ENCODE measurements around the gene NUFIP2. TPM values are rescaled to one million over a fixed set of nuclear protein-coding genes. Genes with fewer than 3 reads are reported as not detected.
"Not testable (repeated sequence)": the region's sequence is repeated elsewhere in the genome, so short reads cannot be mapped to it uniquely, and the experiment has no call there.

The NUFIP2 gene
- total and polyA plus RNA-seq, 2 donors (not counting 3 experiments of a cell fraction or from before 2014, with no cell fraction given): 27.2 to 51.1 TPM

GRCh38 chr17:29235904-29236303 lies 58.0 kb downstream of the NUFIP2 start:
- H3K79me2 ChIP-seq (ENCODE audit: control insufficient read depth, insufficient read depth, low read length): no peaks in the 10 kb centered on the region
- intact Hi-C loops (cut with micrococcal nuclease): no loop called here
- TF ChIP-seq JUN (IDR thresholded peaks at IDR 0.05; ENCODE audit: borderline replicate concordance, insufficient read depth, insufficient read length, low read depth): no peak
- no peak for TF ChIP-seq POLR2A (IDR thresholded peaks at IDR 0.05; ENCODE audit: low read depth, low read length)
- no peak for TF ChIP-seq MYC (IDR thresholded peaks at IDR 0.05; ENCODE audit: low read depth, low read length)
- TF ChIP-seq EZH2 (IDR thresholded peaks at IDR 0.05; ENCODE audit: borderline replicate concordance, low read depth, low read length, severe bottlenecking): no peak
- no peak for TF ChIP-seq GATA2 (IDR thresholded peaks at IDR 0.05; ENCODE audit: insufficient read depth, insufficient read length, low read depth, low read length)
- no peak for TF ChIP-seq POLR2AphosphoS5 (IDR thresholded peaks at IDR 0.05; ENCODE audit: insufficient read depth, low read depth, low read length)
- FAIRE-seq: no peak
- H4K20me1 ChIP-seq (replicated peaks; ENCODE audit: control insufficient read depth, extremely low read depth, insufficient read depth, low read length): no peaks in the 10 kb centered on the region
- ChIA-PET POLR2A (no interaction called here), CTCF (interaction anchor here (1.0 to 2.5 kb wide), 4 partner anchors 14 to 56 kb away, joined by 3 to 13 read pairs (median 4); partner anchors contain the start of gene MYO18A)
- H3K4me3 ChIP-seq (replicated peaks in 1 of 3; ENCODE audit: insufficient read depth in 1 of 3, low read depth in 1 of 3, low read length in 3 of 3): no peak overlapping the region
- no peak overlapping the region for H2AFZ ChIP-seq (ENCODE audit: low read depth, low read length)
- H3K9me3 ChIP-seq (replicated peaks; ENCODE audit: control insufficient read depth, insufficient read depth, low read length): no peaks in the 10 kb centered on the region
- DNase-seq (ENCODE audit: low read depth, low spot score): no peak
- no peaks in the 10 kb centered on the region for H3K27me3 ChIP-seq (ENCODE audit: control insufficient read depth in 2 of 2, insufficient read depth in 2 of 2, low read length in 2 of 2)
- no peaks in the 10 kb centered on the region for H3K9me1 ChIP-seq (replicated peaks; ENCODE audit: control insufficient read depth, extremely low read depth, insufficient read depth, low read length)
- no peak overlapping the region for H3K9ac ChIP-seq (replicated peaks; ENCODE audit: extremely low read depth, insufficient read depth, low read length)
- no peaks in the 10 kb centered on the region for H3K36me3 ChIP-seq (ENCODE audit: control insufficient read depth in 2 of 2, extremely low read depth in 1 of 2, insufficient read depth in 2 of 2, low read length in 2 of 2)
- dilution Hi-C loops (cut with MboI; ENCODE audit: extremely low pct_ligation_motif_present, low sequenced_read_pairs): no loop called here
- no peak overlapping the region for H3K27ac ChIP-seq (ENCODE audit: insufficient read depth, low read depth, low read length)
- peaks cover 8% of the 10 kb centered on the region for H3K4me1 ChIP-seq (ENCODE audit: control insufficient read depth, extremely low read depth, insufficient read depth, low read length)
- no peak overlapping the region for H3K4me2 ChIP-seq (ENCODE audit: insufficient read depth, low read length)
- BruUV-seq (replicated peaks): no TSS peak

DNA sequence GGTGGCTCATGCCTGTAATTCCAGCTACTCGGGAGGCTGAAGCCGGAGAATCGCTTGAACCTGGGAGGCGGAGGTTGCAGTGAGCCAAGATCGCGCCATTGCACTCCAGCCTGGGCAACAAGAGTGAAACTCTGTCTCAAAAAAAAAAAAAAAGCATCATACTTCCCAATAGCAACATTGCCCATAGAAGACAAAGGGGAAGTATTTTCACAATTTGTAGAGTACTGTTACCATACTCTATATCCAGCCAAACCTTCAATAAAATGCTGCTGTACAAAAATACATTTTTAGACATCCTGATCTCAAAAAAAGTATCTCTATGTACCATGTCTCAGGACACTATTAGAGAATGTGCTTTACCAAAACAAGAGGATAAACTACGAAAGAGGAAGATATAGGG lies 59.0 kb downstream of the NUFIP2 start:
- H3K9me1 ChIP-seq (replicated peaks; ENCODE audit: control insufficient read depth, extremely low read depth, insufficient read depth, low read length); H2AFZ ChIP-seq (ENCODE audit: low read depth, low read length); H3K36me3 ChIP-seq (ENCODE audit: control insufficient read depth in 2 of 2, extremely low read depth in 1 of 2, insufficient read depth in 2 of 2, low read length in 2 of 2); H3K4me1 ChIP-seq (ENCODE audit: control insufficient read depth, extremely low read depth, insufficient read depth, low read length); H3K9me3 ChIP-seq (replicated peaks; ENCODE audit: control insufficient read depth, insufficient read depth, low read length); H3K4me3 ChIP-seq (replicated peaks in 1 of 3; ENCODE audit: insufficient read depth in 1 of 3, low read depth in 1 of 3, low read length in 3 of 3); DNase-seq (ENCODE audit: low read depth, low spot score); H3K27ac ChIP-seq (ENCODE audit: insufficient read depth, low read depth, low read length); dilution Hi-C loops (cut with MboI; ENCODE audit: extremely low pct_ligation_motif_present, low sequenced_read_pairs); BruUV-seq (replicated peaks); POLR2A ChIA-PET; intact Hi-C loops (cut with micrococcal nuclease); H4K20me1 ChIP-seq (replicated peaks; ENCODE audit: control insufficient read depth, extremely low read depth, insufficient read depth, low read length); H3K4me2 ChIP-seq (ENCODE audit: insufficient read depth, low read length); H3K9ac ChIP-seq (replicated peaks; ENCODE audit: extremely low read depth, insufficient read depth, low read length); H3K79me2 ChIP-seq (ENCODE audit: control insufficient read depth, insufficient read depth, low read length); H3K27me3 ChIP-seq (ENCODE audit: control insufficient read depth in 2 of 2, insufficient read depth in 2 of 2, low read length in 2 of 2); FAIRE-seq: not testable (repeated sequence)
- CTCF ChIA-PET: interaction anchor here (1.0 to 2.5 kb wide), 4 partner anchors 15 to 55 kb away, joined by 3 to 13 read pairs (median 4); partner anchors contain the start of gene MYO18A
